Calu3 (cell line): Measurements from ENCODE around the gene CTIF. TPM values are rescaled to one million over a fixed set of nuclear protein-coding genes. Genes with fewer than 3 reads are reported as not detected.

ENCODE experiments used
- BruUV-seq: library from RNA; stranded (reverse); fragments of 400-500 nt; replicated peaks from 2 replicates; lab custom pipeline; 2021; lab: Mats Ljungman, UMichigan
- CTCF ChIA-PET: fragments of 300-600 bp; sonication (Branson Sonifier 250); formaldehyde crosslinking; loops from one replicate; lab custom pipeline; 2022; ENCODE audit warnings: antibody characterized with exemption; lab: Charles Lee
- DNase-seq: peaks from one replicate; pipeline ENCODE4 v3.0.0; 2022
- H3K27ac Mint-ChIP-seq: one replicate; pipeline ENCODE4 v1.8.0; 2022; ENCODE audit warnings: mixed read lengths; ENCODE audit not compliant: unreplicated experiment
- H3K27me3 Mint-ChIP-seq: one replicate; pipeline ENCODE4 v1.8.0; 2022; ENCODE audit warnings: mixed read lengths; ENCODE audit not compliant: unreplicated experiment
- H3K36me3 Mint-ChIP-seq: one replicate; pipeline ENCODE4 v1.8.0; 2022; ENCODE audit warnings: mild to moderate bottlenecking, moderate library complexity, mixed read lengths; ENCODE audit not compliant: insufficient read depth, unreplicated experiment
- H3K4me1 Mint-ChIP-seq: one replicate; pipeline ENCODE4 v1.8.0; 2022; ENCODE audit warnings: mild to moderate bottlenecking, low read depth, mixed read lengths; ENCODE audit not compliant: unreplicated experiment
- H3K4me3 Mint-ChIP-seq: one replicate; pipeline ENCODE4 v1.8.0; 2022; ENCODE audit warnings: mild to moderate bottlenecking, low read depth, moderate library complexity, mixed read lengths; ENCODE audit not compliant: unreplicated experiment
- H3K9me3 Mint-ChIP-seq: one replicate; pipeline ENCODE4 v1.8.0; 2022; ENCODE audit warnings: low read depth, mixed read lengths; ENCODE audit not compliant: unreplicated experiment
- intact Hi-C: fragments of 100-400 bp; cut with micrococcal nuclease; formaldehyde crosslinking; loops from one replicate; pipeline ENCODE4 v1.10.0; 2022; ENCODE audit not compliant: unreplicated experiment
- total RNA-seq: library from RNA; stranded (reverse); gene quantifications from 2 replicates; pipeline ENCODE4 v1.2.3, GENCODE V29; 2022
- TF ChIP-seq, protein P1 (sequence below): fragments of 200-600 bp; IDR thresholded peaks from one replicate; pipeline ENCODE4 v1.8.0; 2022; ENCODE audit warnings: antibody characterized with exemption; ENCODE audit not compliant: unreplicated experiment

Gene CTIF
- total RNA-seq, 1 experiment from 2014 or later = 40.8 TPM

DNA sequence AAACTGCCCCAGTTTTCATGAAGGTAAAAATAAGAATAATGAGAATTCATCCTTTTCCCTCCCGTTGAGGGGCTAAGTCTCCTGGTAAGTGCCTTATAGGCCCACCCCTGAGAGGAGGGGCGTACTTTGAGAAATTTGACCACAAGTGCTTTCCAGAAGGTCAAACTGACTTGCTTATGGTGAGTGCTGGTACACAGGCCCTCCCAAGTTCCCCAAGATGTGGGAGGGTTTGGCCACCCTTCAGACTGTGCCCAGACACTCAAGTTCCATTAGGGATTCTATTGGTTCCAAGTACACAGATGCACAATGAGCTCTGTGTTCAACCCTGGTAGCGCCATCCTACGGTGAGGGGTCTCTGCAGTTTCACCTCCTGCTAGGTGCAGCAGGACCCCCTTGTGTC, 205.1 kb downstream of the CTIF start:
- intact Hi-C loops = no loop called here
- no TSS peak for BruUV-seq
- Mint-ChIP-seq H3K4me3 (no peak overlapping the region), H3K4me1 (no peaks in the 10 kb centered on the region), H3K36me3 (peaks cover 5% of the 10 kb centered on the region), H3K9me3 (no peaks in the 10 kb centered on the region), H3K27me3 (no peaks in the 10 kb centered on the region), H3K27ac (no peak overlapping the region)
- TF ChIP-seq, protein P1, sequence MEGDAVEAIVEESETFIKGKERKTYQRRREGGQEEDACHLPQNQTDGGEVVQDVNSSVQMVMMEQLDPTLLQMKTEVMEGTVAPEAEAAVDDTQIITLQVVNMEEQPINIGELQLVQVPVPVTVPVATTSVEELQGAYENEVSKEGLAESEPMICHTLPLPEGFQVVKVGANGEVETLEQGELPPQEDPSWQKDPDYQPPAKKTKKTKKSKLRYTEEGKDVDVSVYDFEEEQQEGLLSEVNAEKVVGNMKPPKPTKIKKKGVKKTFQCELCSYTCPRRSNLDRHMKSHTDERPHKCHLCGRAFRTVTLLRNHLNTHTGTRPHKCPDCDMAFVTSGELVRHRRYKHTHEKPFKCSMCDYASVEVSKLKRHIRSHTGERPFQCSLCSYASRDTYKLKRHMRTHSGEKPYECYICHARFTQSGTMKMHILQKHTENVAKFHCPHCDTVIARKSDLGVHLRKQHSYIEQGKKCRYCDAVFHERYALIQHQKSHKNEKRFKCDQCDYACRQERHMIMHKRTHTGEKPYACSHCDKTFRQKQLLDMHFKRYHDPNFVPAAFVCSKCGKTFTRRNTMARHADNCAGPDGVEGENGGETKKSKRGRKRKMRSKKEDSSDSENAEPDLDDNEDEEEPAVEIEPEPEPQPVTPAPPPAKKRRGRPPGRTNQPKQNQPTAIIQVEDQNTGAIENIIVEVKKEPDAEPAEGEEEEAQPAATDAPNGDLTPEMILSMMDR = no peak
- DNase-seq = no peak
- CTCF ChIA-PET = no interaction called here

DNA sequence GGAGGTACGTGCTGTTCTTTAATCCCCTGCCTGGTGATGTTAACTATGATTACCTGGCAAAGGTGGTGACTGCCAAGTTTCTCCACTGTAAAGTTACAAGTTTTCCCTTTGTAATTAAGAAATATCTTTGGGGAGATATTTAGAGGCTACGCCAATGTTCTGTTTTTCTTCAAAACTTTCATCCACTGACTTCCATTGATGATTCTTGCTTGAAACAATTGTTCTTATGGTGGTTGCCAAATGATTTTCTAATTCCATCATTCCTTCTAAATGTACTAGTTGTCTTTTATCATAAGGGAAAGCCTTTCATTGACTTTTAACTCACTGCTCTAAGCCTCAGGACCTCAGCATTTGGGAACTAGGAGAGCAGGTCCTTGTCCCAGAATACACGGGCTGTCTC, 206.5 kb downstream of the CTIF start:
- H3K27ac Mint-ChIP-seq = no peak overlapping the region
- H3K36me3 Mint-ChIP-seq = peaks cover 5% of the 10 kb centered on the region
- DNase-seq = no peak
- no peak overlapping the region for H3K4me3 Mint-ChIP-seq
- no peaks in the 10 kb centered on the region for H3K4me1 Mint-ChIP-seq
- TF ChIP-seq, protein P1 = no peak
- CTCF ChIA-PET = no interaction called here
- intact Hi-C loops = no loop called here
- H3K27me3 Mint-ChIP-seq = no peaks in the 10 kb centered on the region
- no TSS peak for BruUV-seq
- no peaks in the 10 kb centered on the region for H3K9me3 Mint-ChIP-seq

DNA sequence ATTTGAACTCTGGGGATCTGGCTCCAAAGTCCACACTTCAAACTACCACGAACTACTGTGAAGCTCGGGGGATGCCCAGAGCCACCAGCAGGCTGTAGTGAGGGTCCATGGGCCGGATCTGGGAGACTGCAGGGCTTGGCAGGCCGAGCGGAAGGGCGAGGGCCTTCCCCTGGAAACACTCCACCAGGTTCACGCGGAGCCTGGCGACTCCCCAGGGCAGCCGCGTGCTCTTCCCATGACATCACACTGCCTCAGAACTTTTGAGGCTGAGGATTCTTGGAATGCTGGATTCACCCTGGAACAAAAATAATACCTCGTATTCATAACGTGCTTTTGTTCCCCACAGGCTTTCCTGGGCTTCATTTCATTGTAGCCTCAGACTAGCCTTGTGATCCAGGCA, 210.9 kb downstream of the CTIF start:
- Mint-ChIP-seq H3K27me3 (no peaks in the 10 kb centered on the region), H3K36me3 (peaks cover 5% of the 10 kb centered on the region), H3K9me3 (no peaks in the 10 kb centered on the region), H3K4me3 (no peak overlapping the region), H3K4me1 (no peaks in the 10 kb centered on the region), H3K27ac (no peak overlapping the region)
- CTCF ChIA-PET = no interaction called here
- DNase-seq = no peak
- TF ChIP-seq, protein P1 = no peak
- intact Hi-C loops = no loop called here
- no TSS peak for BruUV-seq

DNA sequence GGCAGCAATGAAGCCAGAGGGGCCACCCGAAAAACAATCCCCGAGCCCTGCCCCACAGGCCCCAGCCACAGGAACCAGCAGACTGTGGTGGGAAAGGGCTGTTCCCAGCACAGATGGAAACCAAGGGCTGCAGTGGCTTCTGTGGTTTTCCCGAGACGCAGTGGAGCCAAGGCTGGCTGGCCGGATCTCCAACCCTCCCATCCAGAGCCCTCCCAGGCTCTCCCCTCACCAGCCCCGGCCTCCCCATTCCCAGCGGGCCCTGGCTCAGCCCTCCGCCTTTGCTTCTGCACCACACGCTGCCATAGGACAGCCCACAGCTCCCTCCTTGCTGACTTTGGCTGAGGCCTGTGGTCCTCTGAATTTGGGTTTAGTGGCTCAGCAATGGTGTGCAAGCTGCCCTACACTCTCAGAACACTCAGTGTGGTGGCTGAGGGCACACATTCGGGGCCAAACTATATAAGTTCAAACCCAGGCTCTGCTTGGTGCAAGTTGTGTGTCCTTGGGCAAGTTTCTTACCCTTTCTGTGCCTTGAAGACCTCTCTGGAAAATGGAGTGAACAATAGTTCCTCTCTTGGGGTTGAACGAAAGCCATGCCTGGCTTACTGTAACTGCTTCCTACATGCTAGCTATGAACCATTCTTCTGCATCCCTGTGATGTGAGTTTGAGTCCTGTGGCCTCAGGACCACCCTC, 211.8 kb downstream of the CTIF start:
- BruUV-seq = no TSS peak
- Mint-ChIP-seq H3K4me1 (no peaks in the 10 kb centered on the region), H3K27ac (no peak overlapping the region), H3K4me3 (no peak overlapping the region), H3K9me3 (no peaks in the 10 kb centered on the region), H3K36me3 (peaks cover 5% of the 10 kb centered on the region), H3K27me3 (no peaks in the 10 kb centered on the region)
- DNase-seq = no peak
- intact Hi-C loops = no loop called here
- TF ChIP-seq, protein P1 = no peak
- CTCF ChIA-PET = no interaction called here
